HEK293 (cell line): ENCODE data around the gene RBM26.

Source experiments
- CTCF ChIP-seq: fragments of 450-650 bp; formaldehyde crosslinking; IDR thresholded peaks from 2 replicates; pipeline ENCODE4 v1.5.1; 2016; ENCODE audit warnings: missing biosample characterization, missing genetic modification characterization
- MEIS1 ChIP-seq: sonication (generic); formaldehyde crosslinking; IDR thresholded peaks from 2 replicates; pipeline ENCODE4 v1.8.1; 2022; ENCODE audit warnings: missing genetic modification reagents, mild to moderate bottlenecking, borderline replicate concordance
- PRDM10 ChIP-seq: fragments of 450-650 bp; formaldehyde crosslinking; IDR thresholded peaks from 2 replicates; pipeline ENCODE4 v1.5.1; 2016; ENCODE audit warnings: missing biosample characterization, missing genetic modification characterization
- SP2 ChIP-seq: fragments of 450-650 bp; formaldehyde crosslinking; IDR thresholded peaks from 2 replicates; pipeline ENCODE4 v1.5.1; 2016; ENCODE audit warnings: missing biosample characterization, missing genetic modification characterization
- TCF7L2 ChIP-seq: IDR thresholded peaks from 2 replicates; pipeline ENCODE4 v1.6.1; 2011; ENCODE audit warnings: low read depth, mild to moderate bottlenecking, inconsistent platforms, low read length, moderate library complexity, borderline replicate concordance
- ZBTB1 ChIP-seq: fragments of 450-650 bp; formaldehyde crosslinking; IDR thresholded peaks from 2 replicates; pipeline ENCODE4 v1.5.1; 2016; ENCODE audit warnings: missing biosample characterization, missing genetic modification characterization
- ZBTB49 ChIP-seq: fragments of 450-650 bp; formaldehyde crosslinking; IDR thresholded peaks from 2 replicates; pipeline ENCODE4 v1.5.1; 2016; ENCODE audit warnings: missing biosample characterization, missing genetic modification characterization, low read depth
- ZNF549 ChIP-seq: fragments of 450-650 bp; IDR thresholded peaks from 2 replicates; pipeline ENCODE4 v1.5.1; 2018; ENCODE audit warnings: missing biosample characterization, missing genetic modification characterization, mild to moderate bottlenecking, inconsistent platforms, moderate library complexity
- ZNF560 ChIP-seq: fragments of 450-650 bp; formaldehyde crosslinking; IDR thresholded peaks from 2 replicates; pipeline ENCODE4 v1.5.1; 2017; ENCODE audit warnings: missing biosample characterization, missing genetic modification characterization, borderline replicate concordance
- ZNF747 ChIP-seq: fragments of 450-650 bp; formaldehyde crosslinking; IDR thresholded peaks from 2 replicates; pipeline ENCODE4 v1.5.1; 2016; ENCODE audit warnings: missing biosample characterization, missing genetic modification characterization
- TF ChIP-seq, protein P1 (sequence below): fragments of 450-650 bp; formaldehyde crosslinking; IDR thresholded peaks from 2 replicates; pipeline ENCODE4 v1.5.1; 2016; ENCODE audit warnings: missing biosample characterization, missing genetic modification characterization

DNA sequence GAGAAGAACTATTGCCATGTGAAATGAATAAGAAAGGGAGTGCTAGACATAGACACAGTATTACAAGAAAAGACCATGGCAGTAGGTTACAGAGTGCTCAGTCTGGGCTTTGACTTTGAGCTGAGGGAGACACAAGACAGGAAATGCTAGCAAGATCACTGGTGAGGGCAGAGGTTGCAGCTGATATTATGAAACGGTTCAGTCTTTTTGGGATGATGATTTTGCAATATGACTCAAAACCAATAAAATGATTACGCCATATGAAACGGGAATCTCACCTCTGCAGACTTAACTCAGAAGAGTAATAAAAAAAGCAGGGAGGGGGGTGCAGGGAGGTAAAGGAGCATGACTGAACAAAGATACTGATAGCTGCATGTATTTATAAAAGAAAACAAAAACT is 123.1 kb downstream of the RBM26 start:
- TF ChIP-seq CTCF, result no peak
- no peak for TF ChIP-seq SP2
- TF ChIP-seq, protein P1, sequence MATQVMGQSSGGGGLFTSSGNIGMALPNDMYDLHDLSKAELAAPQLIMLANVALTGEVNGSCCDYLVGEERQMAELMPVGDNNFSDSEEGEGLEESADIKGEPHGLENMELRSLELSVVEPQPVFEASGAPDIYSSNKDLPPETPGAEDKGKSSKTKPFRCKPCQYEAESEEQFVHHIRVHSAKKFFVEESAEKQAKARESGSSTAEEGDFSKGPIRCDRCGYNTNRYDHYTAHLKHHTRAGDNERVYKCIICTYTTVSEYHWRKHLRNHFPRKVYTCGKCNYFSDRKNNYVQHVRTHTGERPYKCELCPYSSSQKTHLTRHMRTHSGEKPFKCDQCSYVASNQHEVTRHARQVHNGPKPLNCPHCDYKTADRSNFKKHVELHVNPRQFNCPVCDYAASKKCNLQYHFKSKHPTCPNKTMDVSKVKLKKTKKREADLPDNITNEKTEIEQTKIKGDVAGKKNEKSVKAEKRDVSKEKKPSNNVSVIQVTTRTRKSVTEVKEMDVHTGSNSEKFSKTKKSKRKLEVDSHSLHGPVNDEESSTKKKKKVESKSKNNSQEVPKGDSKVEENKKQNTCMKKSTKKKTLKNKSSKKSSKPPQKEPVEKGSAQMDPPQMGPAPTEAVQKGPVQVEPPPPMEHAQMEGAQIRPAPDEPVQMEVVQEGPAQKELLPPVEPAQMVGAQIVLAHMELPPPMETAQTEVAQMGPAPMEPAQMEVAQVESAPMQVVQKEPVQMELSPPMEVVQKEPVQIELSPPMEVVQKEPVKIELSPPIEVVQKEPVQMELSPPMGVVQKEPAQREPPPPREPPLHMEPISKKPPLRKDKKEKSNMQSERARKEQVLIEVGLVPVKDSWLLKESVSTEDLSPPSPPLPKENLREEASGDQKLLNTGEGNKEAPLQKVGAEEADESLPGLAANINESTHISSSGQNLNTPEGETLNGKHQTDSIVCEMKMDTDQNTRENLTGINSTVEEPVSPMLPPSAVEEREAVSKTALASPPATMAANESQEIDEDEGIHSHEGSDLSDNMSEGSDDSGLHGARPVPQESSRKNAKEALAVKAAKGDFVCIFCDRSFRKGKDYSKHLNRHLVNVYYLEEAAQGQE, result no peak
- TF ChIP-seq ZBTB1 (tag by site-specific recombination), result no peak
- TF ChIP-seq ZNF549 (tag by site-specific recombination), result no peak
- TF ChIP-seq ZNF560 (tag by site-specific recombination), result no peak
- TF ChIP-seq MEIS1 (CRISPR knock-in tag), result no peak
- no peak for TF ChIP-seq ZNF747 (tag by site-specific recombination)
- TF ChIP-seq PRDM10 (tag by site-specific recombination), result no peak
- TF ChIP-seq TCF7L2, result no peak
- no peak for TF ChIP-seq ZBTB49 (tag by site-specific recombination)
